CD4-positive, alpha-beta memory T cell (primary cell): ENCODE measurements around the gene IL17REL. TPM values are rescaled to one million over a fixed set of nuclear protein-coding genes. Genes with fewer than 3 reads are reported as not detected.
A peak's percentile ranks its signal among the peaks of the same experiment; 100 is the strongest.

ENCODE experiments used
- CTCF ChIA-PET: fragments of 350-600 bp; sonication (Branson Sonifier 250); formaldehyde crosslinking; loops from one replicate; lab custom pipeline; 2021; ENCODE audit warnings: inconsistent platforms; ENCODE audit not compliant: partially characterized antibody; lab: Charles Lee
- POLR2A ChIA-PET: fragments of 350-600 bp; sonication (Branson Sonifier 250); formaldehyde crosslinking; loops from one replicate; lab custom pipeline; 2021; ENCODE audit not compliant: partially characterized antibody; lab: Charles Lee
- DNase-seq, 5 donors: peaks; one replicate each; pipeline versions ENCODE4 v3.0.0 to v3.0.0-alpha.2; 2020 to 2022; ENCODE audit warnings: mixed read lengths in 1 of 5
- H3K27ac ChIP-seq: one replicate; pipeline ENCODE4 v1.7.0; 2013; ENCODE audit warnings: low read depth, low read length
- H3K27me3 ChIP-seq: 2 replicates; pipeline ENCODE4 v1.7.0; 2013; ENCODE audit warnings: mild to moderate bottlenecking, low read length, moderate library complexity; ENCODE audit not compliant: insufficient read depth
- H3K36me3 ChIP-seq: 2 replicates; pipeline ENCODE4 v1.7.0; 2013; ENCODE audit warnings: mild to moderate bottlenecking, low read length, moderate library complexity; ENCODE audit not compliant: insufficient read depth
- H3K4me1 ChIP-seq: 2 replicates; pipeline ENCODE4 v1.7.0; 2013; ENCODE audit warnings: mild to moderate bottlenecking, low read length, moderate library complexity; ENCODE audit not compliant: insufficient read depth
- H3K4me3 ChIP-seq, 2 donors: one replicate each; pipeline ENCODE4 v1.7.0; 2013; ENCODE audit warnings: low read length in 2 of 2, mild to moderate bottlenecking in 1 of 2
- H3K9me3 ChIP-seq, 2 donors: one replicate each; pipeline ENCODE4 v1.7.0; 2013; ENCODE audit warnings: low read length in 2 of 2, control low read depth in 1 of 2; ENCODE audit not compliant: control insufficient read depth in 1 of 2
- H3K27ac Mint-ChIP-seq, 7 donors: one replicate each; pipeline ENCODE4 v1.8.0; 2020 to 2021; ENCODE audit warnings: mixed read lengths in 7 of 7, mild to moderate bottlenecking in 6 of 7, inconsistent platforms in 3 of 7, moderate library complexity in 3 of 7
- H3K27me3 Mint-ChIP-seq, 2 donors: one replicate each; pipeline ENCODE4 v1.8.0; 2020 to 2021; ENCODE audit warnings: mixed read lengths in 2 of 2
- H3K36me3 Mint-ChIP-seq, 2 donors: one replicate each; pipeline ENCODE4 v1.8.0; 2020 to 2021; ENCODE audit warnings: mixed read lengths in 2 of 2, inconsistent platforms in 1 of 2, mild to moderate bottlenecking in 1 of 2
- H3K4me1 Mint-ChIP-seq, 4 donors: one replicate each; pipeline ENCODE4 v1.8.0; 2020 to 2021; ENCODE audit warnings: mixed read lengths in 4 of 4, mild to moderate bottlenecking in 1 of 4
- H3K4me3 Mint-ChIP-seq, 8 donors: one replicate each; pipeline ENCODE4 v1.8.0; 2020 to 2021; ENCODE audit warnings: mixed read lengths in 8 of 8, mild to moderate bottlenecking in 7 of 8, moderate library complexity in 6 of 8, inconsistent platforms in 3 of 8
- H3K9me3 Mint-ChIP-seq, 8 donors: one replicate each; pipeline ENCODE4 v1.8.0; 2020 to 2021; ENCODE audit warnings: mixed read lengths in 8 of 8, mild to moderate bottlenecking in 5 of 8, inconsistent platforms in 3 of 8, moderate library complexity in 1 of 8
- intact Hi-C: fragments of 100-400 bp; cut with micrococcal nuclease; formaldehyde crosslinking; loops from one replicate; pipeline ENCODE4 v1.15.1; 2023
- polyA plus RNA-seq, 2 donors: library from polyadenylated mRNA; unstranded; fragments of 300-500 nt; fragmentation: Illumina TruSeq; gene quantifications; one replicate each; pipeline ENCODE4 v1.2.3, GENCODE V29; 2021
- total RNA-seq, 2 experiments: library from RNA; stranded (reverse); gene quantifications; one replicate each; pipeline ENCODE4 v1.2.3, GENCODE V29; 2021

The IL17REL gene
- total and polyA plus RNA-seq, 4 experiments from 2014 or later: not detected

DNA sequence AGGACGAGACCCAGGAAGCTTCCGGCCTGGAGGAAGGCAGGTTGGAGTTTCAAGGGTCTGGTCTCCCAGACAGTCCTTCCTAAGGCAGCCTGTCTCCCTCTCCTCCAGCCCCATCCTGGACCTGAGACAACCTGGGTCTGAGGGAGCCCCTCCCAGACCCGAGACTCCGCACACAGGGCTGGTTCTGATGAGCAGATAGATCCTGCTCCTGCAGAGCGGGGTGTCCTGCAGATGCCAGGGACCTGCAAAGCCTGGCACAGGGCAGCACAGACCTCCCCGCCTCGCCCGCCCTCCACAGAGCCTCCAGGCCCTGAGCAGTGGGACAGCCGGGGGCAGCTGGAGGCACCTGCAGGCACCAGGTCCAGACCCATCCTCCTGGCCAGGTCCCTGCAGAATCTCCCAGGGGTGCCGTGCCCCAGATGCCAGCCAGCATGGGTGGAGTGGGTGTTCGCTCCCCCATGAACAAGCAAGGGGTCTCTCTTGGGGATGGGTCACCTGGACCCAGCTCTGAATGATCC, 44.2 kb downstream of the IL17REL start:
- Mint-ChIP-seq H3K27me3 (peaks cover 0 to 4% of the 10 kb centered on the region in 2 donors), H3K4me3 (no peak overlapping the region), H3K4me1 (peaks cover 11 to 41% (median 14%) of the 10 kb centered on the region in 4 donors), H3K36me3 (peaks cover 6 to 16% of the 10 kb centered on the region in 2 donors), H3K9me3 (peaks cover 0 to 4% (median 0%) of the 10 kb centered on the region in 8 donors), H3K27ac (peak overlapping the region in 2 of 7 donors; percentile 41 to 92)
- intact Hi-C loops: no loop called here
- H3K36me3 ChIP-seq: peaks cover 12% of the 10 kb centered on the region
- H3K4me3 ChIP-seq: no peak overlapping the region
- no peak overlapping the region for H3K27ac ChIP-seq
- peak in 1 of 5 donors; percentile 14 for DNase-seq
- no peaks in the 10 kb centered on the region for H3K9me3 ChIP-seq
- no peaks in the 10 kb centered on the region for H3K27me3 ChIP-seq
- POLR2A ChIA-PET: interaction anchor here (1.0 to 4.9 kb wide), 2 partner anchors 7 to 12 kb away, joined by 4 to 90 read pairs; partner anchors contain the start of gene PIM3
- H3K4me1 ChIP-seq: peaks cover 42% of the 10 kb centered on the region
- CTCF ChIA-PET: no interaction called here

DNA sequence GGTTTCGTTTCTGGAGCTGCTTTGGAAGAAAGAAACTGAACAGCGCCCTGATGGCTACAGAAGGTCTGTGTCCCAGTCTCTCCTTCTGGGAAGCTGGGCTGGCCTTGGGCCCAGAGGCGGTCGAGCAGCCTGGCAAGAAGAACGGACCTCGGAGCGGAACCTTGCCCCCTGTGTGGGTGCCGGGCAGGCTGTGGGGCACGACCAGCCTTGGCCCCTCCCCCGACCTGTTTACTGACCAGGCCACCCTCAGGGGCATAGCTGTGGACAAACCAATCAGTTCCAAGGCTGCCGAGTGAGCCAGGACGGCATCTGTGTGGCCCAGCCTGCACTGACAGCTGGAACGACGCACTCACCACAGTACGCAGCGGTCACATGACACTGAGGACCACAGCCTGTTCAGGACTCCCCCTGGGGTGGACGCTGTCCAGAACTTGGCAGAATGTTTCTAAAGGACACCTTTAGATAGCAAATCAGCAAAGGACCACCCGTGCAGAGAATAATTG, 44.8 kb downstream of the IL17REL start:
- H3K36me3 Mint-ChIP-seq: peaks cover 6 to 18% of the 10 kb centered on the region in 2 donors
- H3K4me3 Mint-ChIP-seq: peak overlapping the region in 1 of 8 donors; percentile 61
- H3K27ac Mint-ChIP-seq: peak overlapping the region in 2 of 7 donors; percentile 55 to 92
- Histone ChIP-seq H3K36me3 (peaks cover 18% of the 10 kb centered on the region), H3K4me3 (no peak overlapping the region), H3K27me3 (no peaks in the 10 kb centered on the region), H3K27ac (no peak overlapping the region), H3K4me1 (peaks cover 48% of the 10 kb centered on the region), H3K9me3 (no peaks in the 10 kb centered on the region)
- H3K27me3 Mint-ChIP-seq: peaks cover 0 to 4% of the 10 kb centered on the region in 2 donors
- peaks cover 0 to 4% (median 0%) of the 10 kb centered on the region in 8 donors for H3K9me3 Mint-ChIP-seq
- ChIA-PET POLR2A (interaction anchor here (1.0 to 4.9 kb wide), 3 partner anchors 6 to 15 kb away, joined by 4 to 90 read pairs (median 9); partner anchors contain the start of gene PIM3), CTCF (interaction anchor here (1.4 to 1.7 kb wide), 2 partner anchors 37 to 63 kb away, joined by 4 read pairs; no protein-coding TSS in a partner anchor)
- H3K4me1 Mint-ChIP-seq: peaks cover 11 to 46% (median 17%) of the 10 kb centered on the region in 4 donors
- peak in 1 of 5 donors; percentile 45 for DNase-seq
- intact Hi-C loops: no loop called here

DNA sequence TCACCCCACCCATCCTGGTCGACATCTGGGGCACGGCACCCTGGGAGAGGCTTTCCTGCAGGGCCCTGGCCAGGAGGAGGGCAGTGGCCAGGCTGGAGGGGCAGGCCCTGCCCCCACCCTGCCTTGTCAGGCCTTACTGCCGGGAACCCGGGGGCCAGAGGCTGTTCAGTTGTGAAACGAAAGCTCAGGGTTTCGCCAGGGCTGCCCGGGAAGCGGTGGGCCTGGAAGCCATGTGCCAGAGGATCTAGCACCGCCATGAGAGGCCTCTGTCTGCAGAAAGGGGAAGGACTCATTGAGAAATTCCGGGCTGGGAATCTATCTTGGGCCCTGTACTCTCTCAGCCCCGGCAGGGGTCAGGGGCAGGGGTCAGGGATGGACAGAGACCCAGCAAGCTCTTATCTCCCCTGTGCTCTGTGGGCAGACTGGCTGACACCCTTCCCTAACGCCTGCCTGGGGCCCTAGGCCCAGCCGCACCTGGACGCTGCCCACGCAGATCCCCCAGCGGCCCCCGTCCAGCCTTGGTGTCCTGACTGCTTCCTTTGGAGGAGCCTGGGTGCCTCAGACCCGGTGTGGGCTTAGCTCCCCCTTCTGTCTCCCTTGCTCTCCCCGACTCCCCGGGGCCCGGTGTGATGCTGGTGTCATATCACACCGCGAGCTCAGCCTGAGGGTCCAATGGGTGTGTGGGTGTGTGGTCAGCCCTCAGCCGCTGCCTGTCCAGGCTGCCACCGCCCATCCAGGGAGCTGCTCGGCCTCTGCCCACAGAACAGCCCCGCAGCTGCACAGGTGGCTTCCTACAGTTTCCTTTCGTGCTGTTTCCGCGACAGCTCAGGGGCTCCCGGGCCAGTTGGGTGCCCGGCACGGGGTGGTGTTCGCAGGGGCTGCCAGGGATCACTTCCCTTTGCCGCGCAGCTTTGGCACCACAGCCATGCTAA, 45.5 kb downstream of the IL17REL start:
- POLR2A ChIA-PET: interaction anchor here (0.6 to 2.4 kb wide), 11 partner anchors 11 to 122 kb away, joined by 3 to 16 read pairs (median 3); no protein-coding TSS in a partner anchor
- CTCF ChIA-PET: interaction anchor here (0.6 to 1.7 kb wide), 3 partner anchors 36 to 63 kb away, joined by 3 to 4 read pairs (median 4); no protein-coding TSS in a partner anchor

DNA sequence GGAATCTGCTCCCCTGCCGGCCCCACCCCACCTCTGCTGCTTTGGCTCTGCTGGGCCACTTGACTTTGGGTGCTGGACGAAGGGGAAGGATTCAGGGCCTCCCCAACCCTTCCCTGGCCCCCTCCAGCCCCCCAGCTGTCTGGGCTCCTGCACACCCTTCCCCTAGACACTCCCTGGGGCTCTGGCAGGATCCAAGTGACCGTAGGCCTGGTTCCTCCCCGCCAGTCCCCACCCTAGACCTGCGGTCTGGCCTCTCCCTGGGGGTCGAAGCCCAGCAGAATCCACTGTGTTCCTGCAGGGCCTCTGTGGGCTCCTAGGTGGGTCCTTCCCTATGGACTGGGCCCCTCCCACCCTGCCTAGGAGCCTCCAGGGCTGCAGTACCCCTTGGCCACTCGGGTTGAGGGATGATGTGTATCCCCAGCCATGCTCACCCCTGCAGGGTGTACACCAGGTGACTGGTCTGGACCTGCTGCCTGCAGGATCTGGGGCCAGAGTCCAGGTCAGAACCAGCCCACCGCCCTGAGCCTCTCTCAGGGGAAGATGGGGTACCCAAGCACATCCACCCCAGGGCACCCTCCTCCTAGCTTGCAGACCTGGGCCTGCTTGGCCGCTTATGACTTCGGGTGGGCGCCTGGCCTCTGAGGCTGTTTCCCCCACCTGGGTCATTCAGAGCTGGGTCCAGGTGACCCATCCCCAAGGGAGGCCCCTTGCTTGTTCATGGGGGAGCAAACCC, 46.4 kb downstream of the IL17REL start:
- no peak overlapping the region for H3K27ac ChIP-seq
- peaks cover 22% of the 10 kb centered on the region for H3K36me3 ChIP-seq
- DNase-seq: peak in 2 of 5 donors; percentile 13 to 45
- H3K4me3 ChIP-seq: no peak overlapping the region
- H3K4me1 ChIP-seq: peaks cover 52% of the 10 kb centered on the region
- Mint-ChIP-seq H3K27me3 (peaks cover 0 to 7% of the 10 kb centered on the region in 2 donors), H3K36me3 (peaks cover 6 to 28% of the 10 kb centered on the region in 2 donors), H3K4me3 (peak overlapping the region in 1 of 8 donors; percentile 72), H3K27ac (peak overlapping the region in 4 of 7 donors; percentile 31 to 92 (median 64)), H3K4me1 (peaks cover 11 to 54% (median 18%) of the 10 kb centered on the region in 4 donors), H3K9me3 (peaks cover 0 to 9% (median 0%) of the 10 kb centered on the region in 8 donors)
- intact Hi-C loops: no loop called here
- ChIA-PET POLR2A (interaction anchor here (0.6 to 2.4 kb wide), 11 partner anchors 10 to 121 kb away, joined by 3 to 16 read pairs (median 3); no protein-coding TSS in a partner anchor), CTCF (interaction anchor here (0.6 to 1.7 kb wide), 2 partner anchors 35 to 58 kb away, joined by 3 to 4 read pairs; no protein-coding TSS in a partner anchor)
- no peaks in the 10 kb centered on the region for H3K27me3 ChIP-seq
- no peaks in the 10 kb centered on the region for H3K9me3 ChIP-seq

More for the DNA sequence above, 45.5 kb downstream of the IL17REL start:
- H3K4me1 Mint-ChIP-seq: peaks cover 11 to 50% (median 18%) of the 10 kb centered on the region in 4 donors
- Histone ChIP-seq H3K4me1 (peaks cover 52% of the 10 kb centered on the region), H3K27ac (no peak overlapping the region), H3K9me3 (no peaks in the 10 kb centered on the region), H3K36me3 (peaks cover 22% of the 10 kb centered on the region), H3K4me3 (no peak overlapping the region), H3K27me3 (no peaks in the 10 kb centered on the region)
- intact Hi-C loops: no loop called here
- peaks cover 6 to 22% of the 10 kb centered on the region in 2 donors for H3K36me3 Mint-ChIP-seq
- peaks cover 0 to 4% of the 10 kb centered on the region in 2 donors for H3K27me3 Mint-ChIP-seq
- H3K9me3 Mint-ChIP-seq: peaks cover 0 to 4% (median 0%) of the 10 kb centered on the region in 8 donors
- H3K4me3 Mint-ChIP-seq: peak overlapping the region in 3 of 8 donors; percentile 20 to 61 (median 23)
- H3K27ac Mint-ChIP-seq: peak overlapping the region in 5 of 7 donors; percentile 13 to 92 (median 55)
- peak in 2 of 5 donors; percentile 21 to 48 for DNase-seq

DNA sequence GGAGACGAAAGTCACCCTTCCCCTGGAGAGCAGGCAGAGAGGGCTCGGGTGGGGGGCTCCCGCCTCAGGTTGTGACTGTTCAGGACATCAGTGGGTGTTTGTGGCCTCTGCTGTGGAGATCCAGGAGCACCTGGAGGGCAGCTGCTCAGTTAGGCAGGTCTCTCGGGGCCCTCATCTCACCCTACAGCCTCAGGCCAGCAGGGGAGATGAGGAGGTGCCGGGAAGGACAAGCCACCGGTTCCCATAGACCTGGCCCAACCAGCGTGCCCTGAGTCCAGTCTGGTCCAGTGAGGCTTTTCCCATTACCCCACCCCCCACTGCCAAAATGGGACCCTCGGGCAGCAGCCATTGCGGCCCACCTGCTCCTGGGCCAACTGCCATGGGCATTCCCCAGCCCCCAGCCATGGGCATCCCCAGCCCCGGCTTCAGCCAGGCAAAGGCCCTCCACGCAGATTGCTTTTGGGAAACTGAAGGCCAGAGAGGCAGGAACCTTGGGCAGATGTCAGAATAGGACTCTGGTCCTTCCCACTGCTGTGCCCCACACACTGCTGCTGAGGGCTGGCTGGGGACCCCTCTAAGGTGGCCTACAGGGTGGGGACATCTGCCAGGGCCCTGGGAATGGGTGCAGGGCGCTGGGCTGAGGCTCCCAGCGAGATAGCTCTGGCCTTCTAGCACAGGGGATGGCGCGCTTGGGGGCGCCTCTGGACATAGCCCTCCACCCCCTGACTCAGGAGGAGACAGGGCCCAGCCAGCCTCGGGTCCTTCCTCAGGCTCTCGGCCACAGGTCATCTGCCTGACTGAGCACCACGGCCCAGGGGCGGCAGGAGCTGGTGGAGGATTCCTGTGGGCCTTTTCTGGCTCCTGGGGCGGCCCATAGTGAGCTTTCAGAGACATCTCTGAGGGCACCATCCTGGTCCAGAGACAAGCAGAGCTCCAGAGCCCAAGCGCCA, 47.2 kb downstream of the IL17REL start:
- H3K4me3 ChIP-seq: no peak overlapping the region
- peak overlapping the region; percentile 21 for H3K27ac ChIP-seq
- H3K4me3 Mint-ChIP-seq: peak overlapping the region in 2 of 8 donors; percentile 54 to 58
- H3K4me1 ChIP-seq: peaks cover 45% of the 10 kb centered on the region
- peak overlapping the region in 6 of 7 donors; percentile 42 to 92 (median 74) for H3K27ac Mint-ChIP-seq
- intact Hi-C loops: no loop called here
- H3K9me3 Mint-ChIP-seq: peaks cover 0 to 5% (median 0%) of the 10 kb centered on the region in 8 donors
- H3K4me1 Mint-ChIP-seq: peaks cover 7 to 46% (median 13%) of the 10 kb centered on the region in 4 donors
- peak in 2 of 5 donors; percentile 19 to 42 for DNase-seq
- H3K9me3 ChIP-seq: no peaks in the 10 kb centered on the region
- H3K36me3 ChIP-seq: peaks cover 22% of the 10 kb centered on the region
- H3K27me3 Mint-ChIP-seq: peaks cover 0 to 3% of the 10 kb centered on the region in 2 donors
- peaks cover 6 to 23% of the 10 kb centered on the region in 2 donors for H3K36me3 Mint-ChIP-seq
- no peaks in the 10 kb centered on the region for H3K27me3 ChIP-seq
- POLR2A ChIA-PET: interaction anchor here (0.7 to 2.4 kb wide), 6 partner anchors 13 to 120 kb away, joined by 3 to 16 read pairs (median 4); no protein-coding TSS in a partner anchor
- CTCF ChIA-PET: no interaction called here
